Measurements from ENCODE around the gene DNAJB6.

The DNAJB6 gene

DNA sequence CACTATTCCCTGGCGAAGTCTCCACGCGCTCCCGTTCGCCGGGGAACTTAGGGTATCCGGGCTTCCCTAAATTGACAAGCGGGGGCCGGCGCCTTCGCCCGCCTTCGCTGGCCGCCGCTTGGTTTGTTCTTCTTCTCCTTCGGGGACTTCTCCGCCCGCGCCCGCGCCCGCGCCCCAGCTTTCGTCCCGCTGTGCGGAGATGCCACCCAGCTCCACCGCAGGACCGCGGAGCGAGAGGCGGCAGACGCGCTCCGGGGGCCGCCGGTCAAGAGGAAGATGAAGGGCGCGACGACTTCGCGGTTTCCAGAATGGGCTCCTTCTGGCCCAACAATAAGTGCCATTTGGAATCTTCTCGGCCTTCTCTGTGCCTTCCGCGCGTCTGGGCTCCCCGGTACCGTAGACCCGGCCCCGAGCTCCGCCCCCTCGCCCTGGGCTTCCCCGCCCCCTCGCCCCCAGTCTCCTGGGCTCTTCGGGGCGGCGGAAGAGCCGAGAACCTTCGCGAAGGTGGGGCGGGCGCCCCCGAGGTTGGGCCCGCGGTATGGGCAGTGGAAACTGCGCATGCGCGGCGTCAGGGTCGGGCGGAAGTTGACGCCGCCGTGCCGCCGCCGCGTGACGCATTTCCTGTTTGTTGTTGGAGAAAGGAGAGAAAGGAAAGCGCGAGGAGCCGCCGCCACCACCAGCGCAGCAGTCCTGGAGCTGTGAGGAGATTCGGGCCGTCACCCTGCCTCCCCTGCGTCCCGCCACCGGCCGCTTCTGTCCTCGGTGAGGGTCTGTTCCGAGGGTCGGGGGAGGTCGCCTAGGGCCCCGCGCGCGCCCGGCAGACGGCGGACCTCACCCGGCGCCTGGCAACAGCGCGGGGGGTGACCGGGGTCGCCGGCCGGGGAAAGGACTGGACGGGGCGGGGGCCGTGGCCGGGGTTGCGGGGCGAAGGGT is at the start of gene DNAJB6:
Gene DNAJB6, plus strand, starts transcription at position 622 of the 933 bp plus-strand sequence. CDS start 21,569 bp downstream, outside the sequence.
- peak; percentile 84 to 88 for DNase-seq

DNA sequence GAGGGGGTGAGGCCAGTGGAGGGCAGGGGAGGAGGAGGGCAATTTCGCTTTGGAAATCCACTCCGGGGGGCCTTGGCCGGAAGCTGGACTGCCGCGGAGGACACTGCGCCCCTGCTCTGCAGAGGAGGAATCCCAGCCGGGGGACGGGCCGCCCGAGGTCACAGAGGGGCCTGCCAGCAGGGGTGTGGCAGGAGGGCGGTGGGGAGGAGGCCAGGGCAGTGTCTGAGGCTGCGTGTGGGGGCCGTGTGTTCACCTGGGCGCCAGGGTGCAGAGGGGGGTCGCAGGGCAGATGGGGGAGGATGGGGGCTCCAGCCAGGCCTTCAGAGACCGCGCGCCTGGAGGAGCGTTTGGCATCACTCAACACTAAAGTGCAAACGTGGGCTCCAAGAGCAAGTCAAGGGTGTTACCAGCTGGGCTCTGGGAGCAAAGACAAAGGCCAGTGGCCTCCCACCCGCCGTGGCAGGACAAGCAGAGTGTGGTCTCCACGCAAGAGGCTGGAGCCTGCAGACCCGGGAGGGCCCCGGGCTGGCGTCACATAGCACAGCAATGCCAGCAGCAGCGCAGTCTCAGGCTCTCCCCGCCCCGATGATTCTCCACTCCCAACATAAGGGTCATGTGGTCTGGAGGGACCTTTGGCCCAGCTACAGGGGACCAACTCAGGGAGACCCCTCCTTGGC is 45.3 kb upstream of the DNAJB6 start:
- DNase-seq: no peak

DNA sequence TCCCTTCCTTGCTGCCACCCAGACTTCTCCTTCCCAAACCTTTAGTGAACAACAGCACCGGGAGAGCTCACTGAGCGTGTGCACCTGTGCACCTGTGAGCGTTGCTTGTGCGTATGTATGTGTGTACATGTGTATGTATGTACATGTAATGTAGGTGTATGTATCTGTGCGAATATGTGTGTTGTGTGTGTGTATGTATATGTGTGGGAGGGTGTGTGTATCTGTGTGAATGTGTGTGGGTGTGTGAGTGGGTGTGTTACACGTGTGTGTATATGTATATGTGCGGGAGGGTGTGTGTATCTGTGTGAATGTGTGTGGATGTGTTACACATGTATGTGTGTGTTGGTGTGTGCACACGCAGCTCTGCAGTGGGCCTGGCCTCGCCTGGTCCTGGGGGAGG is 44.5 kb upstream of the DNAJB6 start:
- no peak for DNase-seq

DNA sequence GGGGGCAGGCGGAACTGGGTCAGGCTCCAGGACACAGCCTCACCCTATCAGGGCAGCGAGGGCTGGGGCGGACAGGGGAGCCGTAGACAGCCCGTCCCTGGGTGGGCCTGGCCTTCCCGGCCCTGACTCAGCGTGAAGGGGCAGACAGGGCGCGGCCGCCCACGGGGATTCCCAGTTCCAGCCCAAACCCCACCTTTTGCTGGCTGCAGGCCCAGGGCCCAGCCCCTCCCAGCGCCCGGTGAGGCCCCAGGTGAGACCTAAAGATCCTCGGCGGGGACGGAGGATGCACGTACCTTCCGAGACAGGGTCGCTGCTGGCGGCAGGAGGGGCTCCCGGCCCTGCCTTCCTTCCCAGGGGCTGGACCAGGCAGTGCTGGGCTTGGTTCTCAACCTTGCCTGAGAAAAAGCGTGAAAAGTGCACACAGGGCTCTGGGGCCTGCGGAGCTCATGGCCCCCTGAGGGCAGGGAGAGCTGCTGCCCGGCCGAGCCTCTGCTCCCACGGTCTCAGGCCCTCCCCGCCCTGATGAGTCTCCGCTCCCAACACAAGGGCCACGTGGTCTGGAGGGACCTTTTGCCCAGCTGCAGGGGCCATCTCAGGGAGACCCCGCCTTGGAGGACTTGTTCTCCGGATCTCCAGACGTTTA is 43.9 kb upstream of the DNAJB6 start:
- no peak for DNase-seq

DNA sequence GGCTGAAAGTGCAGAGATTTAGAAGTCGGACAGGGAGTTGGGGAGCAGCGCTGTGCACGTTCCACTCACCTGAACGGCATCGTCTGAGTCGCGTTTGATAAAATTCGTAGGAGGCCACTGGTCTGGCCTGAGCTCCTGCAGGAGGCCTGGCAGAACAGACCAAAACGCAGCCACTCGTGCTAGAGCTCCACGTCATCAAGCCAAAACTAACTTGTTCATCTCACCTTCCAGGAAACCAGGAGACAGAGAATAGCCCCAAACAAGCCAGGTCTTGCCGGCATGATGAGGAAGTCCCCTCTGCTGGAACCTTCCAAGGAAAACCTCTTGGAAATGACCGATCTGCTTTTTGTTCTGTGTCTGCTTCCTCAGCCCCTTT is 43.4 kb upstream of the DNAJB6 start:
- DNase-seq: no peak

DNA sequence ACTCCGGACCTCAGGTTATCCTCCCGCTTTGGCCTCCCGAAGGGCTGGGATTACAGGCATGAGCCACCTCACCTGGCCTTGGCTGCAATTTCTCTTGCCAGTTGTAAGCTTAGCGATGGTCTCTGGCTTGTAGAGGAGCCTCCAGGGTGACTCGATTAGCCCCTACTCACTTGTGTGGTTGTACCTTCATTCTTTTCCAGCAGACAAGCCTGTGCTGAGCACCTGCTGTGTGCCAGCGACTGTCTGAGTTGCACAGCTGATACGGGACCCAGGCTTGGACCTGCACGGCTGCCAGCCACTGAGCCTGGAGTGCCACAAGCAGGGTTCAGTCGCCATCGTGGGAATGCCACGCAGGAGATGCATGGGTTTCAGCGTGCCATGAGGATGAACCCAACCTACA is 42.0 kb upstream of the DNAJB6 start:
- no peak for DNase-seq

DNA sequence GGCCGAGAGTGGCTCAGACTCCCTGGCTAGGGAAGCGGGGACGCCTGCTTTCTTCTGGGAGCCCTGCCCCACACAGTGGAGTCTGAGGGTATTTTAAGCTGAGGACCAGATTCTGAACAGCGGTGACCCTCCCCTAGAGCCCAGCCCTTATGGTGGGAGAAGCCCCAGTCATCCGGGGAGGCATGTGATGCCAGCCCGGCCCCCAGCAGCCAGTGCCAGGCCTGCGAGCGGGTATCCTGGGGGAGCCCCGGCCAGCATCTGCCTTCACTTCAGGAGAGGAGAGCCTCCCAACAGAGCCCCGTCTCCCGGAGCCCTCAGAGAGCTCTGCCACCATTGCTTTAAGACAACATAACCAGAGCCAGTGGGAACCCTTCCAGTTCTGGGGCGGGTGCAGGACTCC is 41.5 kb upstream of the DNAJB6 start:
- no peak for DNase-seq

DNA sequence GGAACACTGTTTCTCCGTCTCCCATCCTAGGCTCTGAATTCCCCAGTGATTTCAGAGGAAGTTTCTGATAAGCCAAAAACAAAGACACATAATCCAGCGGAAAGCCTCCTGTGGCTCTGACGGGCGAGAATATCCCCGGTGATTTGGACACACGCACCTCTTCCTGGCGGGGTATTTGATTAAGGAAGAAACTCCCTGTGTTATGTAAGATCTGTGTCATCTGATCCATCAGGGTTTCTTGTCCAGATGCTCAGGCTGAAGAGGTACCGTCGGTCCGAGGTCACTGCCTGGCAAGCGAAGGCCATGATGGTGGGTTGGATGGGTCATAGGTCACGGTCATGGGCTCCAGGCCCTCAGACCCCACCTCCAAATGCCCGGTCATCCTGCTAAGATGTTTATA is 39.6 kb upstream of the DNAJB6 start:
- DNase-seq: no peak

DNA sequence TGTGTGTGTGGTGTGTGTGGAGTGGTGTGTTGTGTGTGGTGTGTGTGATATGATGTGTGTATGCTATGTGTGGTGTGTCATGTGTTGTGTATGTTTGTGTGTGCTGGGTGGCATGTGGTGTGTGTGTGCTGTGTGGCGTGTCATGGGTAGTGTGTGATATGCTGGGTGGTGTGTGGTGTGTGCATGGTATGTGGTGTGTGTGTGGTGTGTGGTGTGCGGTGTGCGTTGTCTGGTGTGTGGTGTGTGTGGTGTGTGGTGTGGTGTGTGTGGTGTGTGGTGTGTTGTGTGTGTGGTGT is 37.5 kb upstream of the DNAJB6 start:
- no peak for DNase-seq

DNA sequence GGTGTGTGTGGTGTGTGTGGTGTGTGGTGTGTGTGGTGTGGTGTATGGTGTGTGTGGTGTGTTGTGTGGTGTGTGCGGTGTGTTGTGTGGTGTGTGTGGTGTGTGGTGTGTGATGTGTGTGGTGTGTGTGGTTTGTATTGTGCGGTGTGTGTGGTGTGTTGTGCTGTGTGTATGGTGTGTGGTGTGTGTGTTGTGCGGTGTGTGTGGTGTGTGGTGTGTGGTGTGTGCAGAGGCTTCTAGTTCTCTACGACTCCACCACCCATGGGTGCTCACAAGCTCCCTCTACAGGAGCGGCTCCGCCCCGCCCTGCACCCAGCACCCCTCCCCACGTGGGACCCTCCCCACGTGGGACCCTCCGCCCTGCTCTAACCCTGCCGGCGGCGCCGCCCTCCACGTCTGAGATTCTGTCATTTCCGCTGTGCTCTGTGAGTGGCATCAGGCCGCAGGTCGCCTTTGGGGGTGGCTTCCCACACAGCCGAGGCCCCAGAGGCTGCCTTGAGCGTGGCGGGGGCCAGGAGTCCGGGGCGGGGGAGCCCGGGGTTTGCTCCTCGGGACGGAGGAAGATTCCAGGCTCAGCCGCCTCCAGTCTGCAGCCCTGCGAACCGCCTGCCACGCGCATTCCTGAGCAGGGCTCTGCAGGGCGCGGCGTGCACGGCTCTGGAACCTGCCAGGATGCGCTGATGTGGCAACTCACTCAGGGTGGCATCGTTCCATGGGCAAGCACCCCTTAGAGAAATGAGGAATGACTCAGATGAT is 37.0 kb upstream of the DNAJB6 start:
- no peak for DNase-seq

DNA sequence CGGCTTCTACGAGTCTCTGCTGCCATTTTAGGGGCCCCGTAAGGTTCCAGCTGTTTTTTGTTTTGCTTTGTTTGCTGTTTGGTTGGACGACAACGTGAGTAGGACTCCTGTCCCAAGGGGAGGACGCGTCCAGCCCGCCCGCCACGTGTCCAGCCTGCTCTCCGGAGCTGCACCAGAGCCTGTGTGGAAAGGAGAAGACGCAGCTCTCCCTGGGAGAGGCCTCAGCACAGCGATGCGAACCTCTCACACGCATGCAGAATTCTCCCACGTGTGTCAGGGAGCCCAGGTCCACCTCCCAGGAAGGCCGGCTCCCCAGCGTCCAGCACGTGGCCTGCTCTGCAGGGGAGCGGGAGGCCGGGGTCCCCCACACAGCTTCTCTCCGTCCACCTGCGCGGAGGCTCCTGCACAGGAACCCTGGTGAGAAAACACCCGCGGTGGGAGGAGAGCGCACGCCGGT is 36.4 kb upstream of the DNAJB6 start:
- no peak for DNase-seq

DNA sequence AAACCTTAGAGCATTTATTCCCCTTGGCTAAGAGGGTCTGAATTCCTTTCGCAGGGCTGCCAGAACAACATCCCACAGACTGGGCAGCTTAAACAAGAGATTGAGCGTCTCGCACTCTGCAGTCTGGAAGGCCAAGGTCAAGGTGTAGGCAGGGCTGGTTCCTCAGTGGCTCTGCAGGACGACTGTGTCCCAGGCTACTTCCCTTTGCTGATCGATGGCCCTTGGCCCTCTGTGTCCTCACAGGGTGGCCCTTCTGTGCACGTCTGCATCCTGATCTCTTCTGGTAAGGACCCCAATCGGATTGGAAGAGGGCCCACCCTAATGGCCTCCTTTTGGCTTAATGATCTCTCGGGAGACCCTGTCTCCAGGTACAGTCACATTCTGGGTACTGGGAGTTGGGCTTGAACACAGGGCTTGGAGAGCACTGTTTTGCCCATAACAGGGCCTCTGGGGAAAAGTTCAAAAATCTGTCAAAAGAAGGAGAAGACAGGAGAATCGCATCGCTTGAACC is 35.1 kb upstream of the DNAJB6 start:
- DNase-seq: no peak

DNA sequence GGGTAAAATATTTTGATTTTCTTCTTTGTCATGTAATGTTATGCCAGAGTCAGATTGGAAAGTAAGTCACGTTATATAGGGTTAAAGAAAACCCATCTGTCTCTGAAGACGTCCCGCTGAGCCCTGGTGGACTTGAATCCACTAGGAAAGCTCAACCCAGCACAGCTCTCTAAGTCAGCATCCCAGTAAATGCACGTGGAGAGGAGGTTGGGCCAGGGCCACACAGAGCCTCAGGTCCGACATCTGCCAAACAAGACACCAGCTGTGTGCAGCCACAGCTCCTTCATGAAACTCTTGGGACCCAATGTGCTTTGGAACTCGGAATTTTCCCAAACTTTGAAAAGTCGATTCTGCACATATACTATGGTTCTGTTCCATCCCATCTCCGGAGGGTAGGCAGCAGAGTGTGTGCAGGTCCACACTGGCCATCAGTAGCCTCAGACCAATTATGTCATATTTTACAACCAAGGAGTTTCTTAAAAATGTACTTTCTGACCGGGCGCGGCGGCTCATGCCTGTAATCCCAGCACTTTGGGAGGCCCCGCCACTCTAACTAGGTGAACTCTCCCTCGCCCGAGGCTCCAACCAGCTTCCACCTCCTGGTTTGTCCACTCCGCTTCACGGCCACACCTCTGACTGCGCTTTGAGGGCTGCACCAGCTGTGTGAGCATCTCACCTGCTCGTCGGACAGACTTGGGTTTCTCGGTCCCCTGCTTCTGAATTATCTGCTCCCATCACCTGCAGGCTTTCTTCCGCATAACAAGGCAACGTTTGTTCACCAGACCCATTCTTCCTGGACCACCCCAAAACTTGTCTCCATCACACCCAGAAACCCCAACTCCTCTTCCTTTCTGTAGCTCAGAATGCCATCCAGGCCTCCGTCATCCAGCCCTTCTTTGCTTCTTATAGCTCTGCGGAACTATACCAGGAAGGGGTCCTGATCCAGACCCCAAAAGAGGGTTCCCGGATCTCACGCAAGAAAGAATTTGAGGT is 29.7 kb upstream of the DNAJB6 start:
- DNase-seq: peak; percentile 6 to 43

DNA sequence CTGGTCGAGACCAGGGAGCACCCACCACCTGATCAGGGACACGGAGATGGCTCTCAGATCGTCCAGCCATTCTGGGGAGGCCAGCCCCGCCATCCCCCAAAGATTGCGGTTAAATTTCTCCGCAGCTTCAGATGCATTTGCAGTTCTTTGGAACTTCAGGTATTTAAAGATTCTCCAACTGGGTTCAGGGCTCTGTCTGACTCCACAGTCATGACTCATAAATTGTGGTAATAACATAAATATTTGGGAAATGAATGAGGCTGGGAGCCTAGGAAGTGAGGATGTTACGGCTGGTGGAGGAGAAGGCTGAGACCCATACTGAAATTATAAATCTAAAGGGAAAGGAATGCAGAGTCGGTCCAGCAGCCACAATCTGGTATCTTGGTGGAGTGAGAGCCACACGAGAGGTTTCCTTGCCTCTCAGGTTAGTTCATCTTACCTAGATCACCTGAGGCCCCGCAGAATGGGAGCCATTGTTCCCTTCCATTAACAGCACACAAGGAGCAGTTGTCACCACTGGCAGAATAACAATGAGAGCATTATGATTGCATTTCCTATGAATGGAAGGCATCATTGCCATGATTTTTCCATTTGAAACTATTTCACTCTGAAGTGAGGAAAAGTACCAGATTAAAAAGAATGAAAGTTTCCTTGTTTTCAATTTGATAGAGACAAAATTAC is 26.7 kb upstream of the DNAJB6 start:
- no peak for DNase-seq

DNA sequence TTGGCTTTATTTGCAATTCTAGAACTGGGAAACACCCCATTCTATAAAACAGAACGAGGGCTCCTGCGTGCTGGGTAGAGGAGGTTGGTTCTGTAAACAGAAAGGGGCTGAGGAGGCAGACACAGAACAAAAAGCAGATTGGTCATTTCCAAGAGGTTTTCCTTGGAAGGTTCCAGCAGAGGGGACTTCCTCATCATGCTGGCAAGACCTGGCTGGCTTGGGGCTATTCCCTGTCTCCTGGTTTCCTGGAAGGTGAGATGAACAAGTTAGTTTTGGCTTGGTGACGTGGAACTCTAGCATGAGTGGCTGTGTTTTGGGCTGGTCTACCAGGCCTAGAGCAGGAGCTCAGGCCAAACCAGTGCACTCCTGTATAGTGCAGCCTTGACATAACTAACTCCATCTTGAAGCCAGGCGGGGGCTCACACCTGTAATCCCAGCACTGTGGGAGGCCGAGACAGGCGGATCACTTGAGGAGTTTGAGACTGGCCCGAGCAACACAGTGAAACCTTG is 26.1 kb upstream of the DNAJB6 start:
- DNase-seq: no peak

DNA sequence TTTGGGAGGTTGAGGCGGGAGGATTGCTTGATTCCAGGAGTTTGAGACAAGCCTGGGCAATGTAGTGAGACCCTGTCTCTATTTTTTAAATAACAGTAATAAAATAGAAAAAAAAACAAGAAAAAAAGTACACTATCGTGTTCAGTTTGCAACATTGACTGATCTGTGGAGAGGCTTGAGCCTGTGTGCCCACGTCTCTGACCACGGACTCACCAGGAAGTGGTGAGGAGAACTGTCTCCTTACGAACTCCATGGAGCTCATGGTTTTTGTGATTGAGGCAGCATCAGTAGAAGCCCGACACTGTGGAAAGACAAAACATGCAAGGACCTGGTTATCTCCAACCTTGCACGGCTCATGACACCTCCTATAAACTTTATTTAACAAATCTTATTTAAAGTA is 23.9 kb upstream of the DNAJB6 start:
- no peak for DNase-seq

DNA sequence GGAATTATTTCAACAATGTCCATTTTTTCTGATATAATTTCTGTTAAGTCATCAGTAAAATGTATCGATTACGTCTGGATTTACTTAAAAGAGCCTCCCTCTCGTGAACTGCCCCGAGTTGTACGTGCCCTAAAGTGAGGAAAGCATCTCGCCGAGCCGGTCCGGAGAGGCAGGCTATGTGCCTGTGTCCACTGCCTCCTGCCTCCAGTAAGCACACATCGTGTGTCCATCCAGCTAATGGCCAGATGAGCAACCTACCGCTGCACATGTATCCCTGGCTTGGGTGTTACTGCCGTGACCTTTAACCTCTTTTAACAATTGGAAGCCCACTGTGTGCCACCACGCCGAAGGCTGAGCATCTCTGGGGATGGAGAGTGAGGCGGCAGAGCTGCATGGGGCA is 23.2 kb upstream of the DNAJB6 start:
- DNase-seq: no peak

DNA sequence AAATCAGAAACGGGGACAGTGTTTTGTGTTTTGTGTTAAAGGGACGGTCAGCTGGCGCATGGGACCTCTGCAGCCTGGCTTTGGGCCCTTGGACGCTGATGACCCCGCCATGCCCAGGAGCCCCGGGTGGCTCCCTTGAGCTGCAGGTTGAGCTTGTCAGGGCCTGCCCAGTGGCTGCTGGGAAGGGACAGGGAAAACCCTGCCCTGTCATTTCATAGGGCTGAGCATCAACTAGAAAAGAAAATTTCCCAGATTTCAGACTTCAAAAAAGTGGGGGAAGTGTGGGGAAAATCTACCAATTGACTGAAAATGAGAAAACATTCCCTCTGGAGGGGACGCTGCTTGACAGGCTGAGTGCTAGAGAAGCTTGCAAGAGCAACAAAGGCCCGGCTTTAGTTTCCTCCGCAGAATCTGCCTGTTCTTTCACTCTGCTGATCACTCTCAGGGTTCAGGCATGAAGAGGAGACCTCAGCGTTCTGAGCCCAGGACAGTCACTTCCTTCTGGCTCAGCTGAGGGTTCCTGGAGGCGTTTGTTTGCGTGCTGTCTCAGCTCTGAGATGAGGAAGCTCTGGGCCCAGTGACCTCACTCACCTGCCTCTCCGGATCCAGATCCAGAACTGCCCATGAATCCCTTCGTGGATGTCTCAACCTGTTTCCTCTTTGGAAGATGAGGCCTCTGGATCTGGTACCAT is 18.6 kb upstream of the DNAJB6 start:
- DNase-seq: no peak

DNA sequence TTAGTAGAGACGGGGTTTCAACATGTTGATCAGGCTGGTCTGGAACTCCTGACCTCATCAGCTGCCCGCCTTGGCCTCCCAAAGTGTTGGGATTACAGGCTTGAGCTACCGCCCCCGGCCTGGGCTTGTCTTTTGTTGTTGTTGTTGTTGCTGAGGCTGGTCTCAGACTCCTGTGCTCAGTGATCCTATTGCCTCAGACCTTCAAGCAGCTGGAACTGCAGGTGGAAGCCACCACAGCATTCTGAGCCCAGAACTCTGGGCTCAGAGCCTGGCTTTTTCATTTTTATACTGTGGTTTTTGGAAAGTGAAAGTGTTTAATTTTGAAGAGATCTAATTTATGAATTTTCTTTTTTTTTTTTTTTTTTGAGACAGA is 16.2 kb upstream of the DNAJB6 start:
- DNase-seq: no peak

DNA sequence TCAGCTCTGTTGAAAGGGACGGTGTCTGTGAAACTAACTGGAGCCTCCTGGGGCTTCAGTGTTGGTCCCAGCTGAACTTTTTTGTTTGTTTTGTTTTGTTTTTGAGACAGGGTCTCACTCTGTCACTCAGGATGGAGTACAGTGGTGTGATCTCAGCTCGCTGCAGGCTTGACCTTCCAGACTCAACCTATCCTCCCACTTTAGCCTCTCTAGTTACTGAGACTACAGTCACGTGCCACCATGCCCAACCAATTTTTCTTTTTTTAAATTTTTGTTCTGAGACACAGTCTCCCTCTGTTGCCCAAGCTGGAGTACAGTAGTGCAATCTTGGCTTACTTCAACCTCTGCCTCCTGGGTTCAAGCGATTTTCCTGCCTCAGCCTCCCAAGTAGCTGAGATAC is 13.4 kb upstream of the DNAJB6 start:
- DNase-seq: no peak
